Naive thymus-derived CD4-positive, alpha-beta T cell (primary cell): ENCODE results near the gene PAX6. TPM values are rescaled to one million over a fixed set of nuclear protein-coding genes. Genes with fewer than 3 reads are reported as not detected.

Experiments
- ATAC-seq: fragments of 150-1000 bp; cut with Tn5 transposase; 2 replicates; pipeline ENCODE4 v1.10.0; 2021; ENCODE audit warnings: mild to moderate bottlenecking, moderate library complexity
- CTCF ChIA-PET: fragments of 350-600 bp; sonication (Branson Sonifier 250); formaldehyde crosslinking; loops from one replicate; lab custom pipeline; 2021; ENCODE audit warnings: antibody characterized with exemption; lab: Charles Lee
- POLR2A ChIA-PET: fragments of 350-600 bp; sonication (Branson Sonifier 250); formaldehyde crosslinking; loops from one replicate; lab custom pipeline; 2021; ENCODE audit warnings: antibody characterized with exemption, inconsistent platforms; lab: Charles Lee
- DNase-seq, 9 donors: peaks; one replicate each; pipeline versions ENCODE4 v3.0.0 to v3.0.0-alpha.2; 2020 to 2022; ENCODE audit warnings: mixed read lengths in 1 of 9
- H3K27ac ChIP-seq: one replicate; pipeline ENCODE4 v1.7.0; 2013; ENCODE audit warnings: mild to moderate bottlenecking, low read depth, low read length, moderate library complexity
- H3K27me3 ChIP-seq, 2 donors: one replicate each; pipeline ENCODE4 v1.7.0; 2013; ENCODE audit warnings: low read length in 2 of 2, mild to moderate bottlenecking in 2 of 2, moderate library complexity in 2 of 2; ENCODE audit not compliant: control insufficient read depth in 2 of 2, insufficient read depth in 2 of 2
- H3K36me3 ChIP-seq, 3 experiments: 1 replicate in 2 of 3; 2 replicates in 1 of 3; pipeline ENCODE4 v1.7.0; 2013; ENCODE audit warnings: low read length in 3 of 3, mild to moderate bottlenecking in 3 of 3, moderate library complexity in 1 of 3; ENCODE audit not compliant: insufficient read depth in 3 of 3, control insufficient read depth in 2 of 3
- H3K4me1 ChIP-seq, 2 donors: one replicate each; pipeline ENCODE4 v1.7.0; 2013; ENCODE audit warnings: low read length in 2 of 2, mild to moderate bottlenecking in 2 of 2, moderate library complexity in 1 of 2; ENCODE audit not compliant: control insufficient read depth in 2 of 2, insufficient read depth in 2 of 2
- H3K4me3 ChIP-seq: 2 replicates; pipeline ENCODE4 v1.7.0; 2013; ENCODE audit warnings: mild to moderate bottlenecking, low read length
- H3K9me3 ChIP-seq, 3 experiments: 1 replicate in 2 of 3; 2 replicates in 1 of 3; pipeline ENCODE4 v1.7.0; 2013; ENCODE audit warnings: low read length in 3 of 3; ENCODE audit not compliant: control insufficient read depth in 2 of 3
- H3K27ac Mint-ChIP-seq, 9 donors: one replicate each; pipeline ENCODE4 v1.8.0; 2020 to 2022; ENCODE audit warnings: mixed read lengths in 9 of 9, mild to moderate bottlenecking in 8 of 9, moderate library complexity in 5 of 9, inconsistent platforms in 2 of 9
- H3K27me3 Mint-ChIP-seq, 5 donors: one replicate each; pipeline ENCODE4 v1.8.0; 2021 to 2022; ENCODE audit warnings: mixed read lengths in 5 of 5, mild to moderate bottlenecking in 1 of 5
- H3K36me3 Mint-ChIP-seq, 5 donors: one replicate each; pipeline ENCODE4 v1.8.0; 2020 to 2022; ENCODE audit warnings: mixed read lengths in 5 of 5, mild to moderate bottlenecking in 3 of 5, inconsistent platforms in 1 of 5
- H3K4me1 Mint-ChIP-seq, 7 donors: one replicate each; pipeline ENCODE4 v1.8.0; 2020 to 2022; ENCODE audit warnings: mixed read lengths in 7 of 7, mild to moderate bottlenecking in 3 of 7, inconsistent platforms in 1 of 7
- H3K4me3 Mint-ChIP-seq, 10 donors: one replicate each; pipeline ENCODE4 v1.8.0; 2020 to 2022; ENCODE audit warnings: mild to moderate bottlenecking in 10 of 10, mixed read lengths in 10 of 10, moderate library complexity in 6 of 10, inconsistent platforms in 2 of 10
- H3K9me3 Mint-ChIP-seq, 11 donors: one replicate each; pipeline ENCODE4 v1.8.0; 2020 to 2022; ENCODE audit warnings: mixed read lengths in 11 of 11, mild to moderate bottlenecking in 4 of 11, inconsistent platforms in 1 of 11, moderate library complexity in 1 of 11
- intact Hi-C, 2 donors: fragments of 100-400 bp; cut with micrococcal nuclease; formaldehyde crosslinking; loops; one replicate each; pipeline ENCODE4 v1.15.1; 2023
- polyA plus RNA-seq, 2 donors: library from polyadenylated mRNA; unstranded; fragments of 300-500 nt; fragmentation: Illumina TruSeq; gene quantifications; one replicate each; pipeline ENCODE4 v1.2.3, GENCODE V29; 2021
- total RNA-seq, 6 experiments: library from RNA in 5 of 6; stranded (reverse) in 5 of 6; gene quantifications; 1 replicate in 5 of 6; 2 replicates in 1 of 6; pipeline ENCODE4 v1.2.3 and lab custom pipeline; 2021 to 2026

The PAX6 gene
- total and polyA plus RNA-seq, 7 experiments from 2014 or later, result not detected

GRCh38 chr11:31788085-31788484 lies 23.0 kb downstream of the PAX6 start:
- no peak overlapping the region for H3K27ac ChIP-seq

DNA sequence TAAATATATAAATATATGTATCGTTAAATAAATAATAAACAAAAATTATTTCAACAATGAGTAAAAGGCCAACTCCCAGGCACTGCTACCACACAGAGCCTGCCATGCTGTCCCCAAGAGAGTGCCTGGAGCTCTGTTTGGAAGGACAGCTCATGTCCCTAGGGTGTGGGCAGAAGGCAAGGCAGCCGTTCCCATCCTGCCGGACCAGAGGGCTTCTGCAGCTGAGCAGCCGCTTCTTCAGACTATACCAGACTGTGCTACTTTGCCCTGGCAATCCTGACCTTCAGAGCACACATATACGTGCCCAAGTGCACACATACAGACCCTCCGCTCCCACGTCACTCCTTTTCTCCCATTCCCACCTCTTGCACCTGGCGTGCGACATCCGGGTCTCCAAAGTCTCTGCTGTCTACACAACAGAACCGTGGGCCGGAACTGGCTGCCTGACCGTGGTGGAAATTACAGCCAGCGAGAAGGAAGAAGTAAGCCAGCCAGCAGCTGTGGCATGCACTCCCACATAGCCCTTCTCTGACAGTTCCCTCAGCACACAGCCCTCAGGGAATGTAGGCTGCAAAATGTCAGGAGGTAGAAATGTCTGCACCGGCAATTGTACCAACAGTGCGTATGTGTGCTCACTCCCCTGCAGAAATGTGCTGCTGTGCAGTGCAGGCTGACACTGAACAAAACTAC lies 24.0 kb downstream of the PAX6 start:
- H3K27me3 ChIP-seq, result no peaks in the 10 kb centered on the region
- ATAC-seq (no peak), DNase-seq (no peak)
- H3K9me3 ChIP-seq, result no peaks in the 10 kb centered on the region
- no peak overlapping the region for H3K4me3 ChIP-seq
- H3K4me1 Mint-ChIP-seq, result no peaks in the 10 kb centered on the region
- no peak overlapping the region for H3K4me3 Mint-ChIP-seq
- no peak overlapping the region for H3K27ac ChIP-seq
- peaks cover 3 to 12% (median 4%) of the 10 kb centered on the region in 5 donors for H3K27me3 Mint-ChIP-seq
- no peaks in the 10 kb centered on the region for H3K36me3 ChIP-seq
- no peaks in the 10 kb centered on the region for H3K9me3 Mint-ChIP-seq
- intact Hi-C loops, result no loop called here
- POLR2A ChIA-PET, result no interaction called here
- CTCF ChIA-PET, result no interaction called here
- H3K4me1 ChIP-seq, result no peaks in the 10 kb centered on the region
- H3K36me3 Mint-ChIP-seq, result peaks cover 0 to 37% (median 4%) of the 10 kb centered on the region in 5 donors
- peak overlapping the region in 1 of 9 donors; percentile 43 for H3K27ac Mint-ChIP-seq

More at GRCh38 chr11:31788085-31788484, 23.0 kb downstream of the PAX6 start:
- Histone ChIP-seq H3K36me3 (no peaks in the 10 kb centered on the region), H3K4me3 (no peak overlapping the region), H3K9me3 (no peaks in the 10 kb centered on the region), H3K27me3 (no peaks in the 10 kb centered on the region), H3K4me1 (no peaks in the 10 kb centered on the region)
- ChIA-PET CTCF (no interaction called here), POLR2A (no interaction called here)
- Mint-ChIP-seq H3K4me3 (no peak overlapping the region), H3K4me1 (no peaks in the 10 kb centered on the region), H3K27me3 (peaks cover 8 to 22% (median 12%) of the 10 kb centered on the region in 5 donors), H3K9me3 (no peaks in the 10 kb centered on the region), H3K27ac (no peak overlapping the region), H3K36me3 (peaks cover 0 to 29% (median 0%) of the 10 kb centered on the region in 5 donors)
- intact Hi-C loops, result no loop called here
- DNase-seq (no peak), ATAC-seq (no peak)

DNA sequence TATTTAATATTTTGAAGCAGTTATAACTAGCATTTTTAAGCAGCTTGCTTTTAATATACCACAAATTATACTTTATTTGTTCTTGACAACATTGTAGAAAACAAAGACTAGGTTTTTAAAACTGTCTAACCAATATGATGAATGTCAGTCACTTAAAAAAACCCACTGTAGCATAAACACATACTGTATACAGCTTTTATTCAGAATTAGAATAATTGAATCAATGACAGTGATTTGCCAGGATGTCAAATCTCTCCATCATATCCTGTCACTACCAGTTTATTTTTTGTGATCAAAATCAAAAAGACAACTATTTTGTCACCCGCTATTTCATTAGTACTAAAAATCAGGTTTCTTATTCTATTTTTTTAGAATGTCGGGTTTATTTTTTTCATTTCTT lies 26.5 kb downstream of the PAX6 start:
- ChIA-PET CTCF (no interaction called here), POLR2A (no interaction called here)
- no peak overlapping the region for H3K4me3 Mint-ChIP-seq
- H3K4me1 Mint-ChIP-seq, result no peaks in the 10 kb centered on the region
- intact Hi-C loops, result no loop called here
- Histone ChIP-seq H3K27me3 (no peaks in the 10 kb centered on the region), H3K36me3 (no peaks in the 10 kb centered on the region), H3K4me3 (no peak overlapping the region), H3K27ac (no peak overlapping the region), H3K4me1 (no peaks in the 10 kb centered on the region), H3K9me3 (no peaks in the 10 kb centered on the region)
- H3K27me3 Mint-ChIP-seq, result no peaks in the 10 kb centered on the region
- no peak for DNase-seq
- peaks cover 0 to 43% (median 15%) of the 10 kb centered on the region in 5 donors for H3K36me3 Mint-ChIP-seq
- H3K9me3 Mint-ChIP-seq, result no peaks in the 10 kb centered on the region
- no peak overlapping the region for H3K27ac Mint-ChIP-seq
- ATAC-seq, result no peak

- Mint-ChIP-seq H3K27ac (no peak overlapping the region), H3K36me3 (peaks cover 0 to 47% (median 21%) of the 10 kb centered on the region in 5 donors), H3K4me1 (no peaks in the 10 kb centered on the region), H3K9me3 (no peaks in the 10 kb centered on the region), H3K27me3 (no peaks in the 10 kb centered on the region), H3K4me3 (no peak overlapping the region)
- CTCF ChIA-PET, result no interaction called here
- intact Hi-C loops, result no loop called here
- POLR2A ChIA-PET, result no interaction called here
- no peak overlapping the region for H3K4me3 ChIP-seq
- no peaks in the 10 kb centered on the region for H3K4me1 ChIP-seq
- H3K27ac ChIP-seq, result no peak overlapping the region
- H3K36me3 ChIP-seq, result no peaks in the 10 kb centered on the region
- no peaks in the 10 kb centered on the region for H3K9me3 ChIP-seq
- ATAC-seq (no peak), DNase-seq (no peak)
- no peaks in the 10 kb centered on the region for H3K27me3 ChIP-seq
Measured at GRCh38 chr11:31783252-31783651, 27.9 kb downstream of the PAX6 start.

GRCh38 chr11:31782257-31782656 lies 28.9 kb downstream of the PAX6 start:
- H3K4me3 Mint-ChIP-seq, result no peak overlapping the region
- no peaks in the 10 kb centered on the region for H3K4me1 Mint-ChIP-seq
- Histone ChIP-seq H3K4me1 (no peaks in the 10 kb centered on the region), H3K27ac (no peak overlapping the region), H3K36me3 (no peaks in the 10 kb centered on the region), H3K9me3 (no peaks in the 10 kb centered on the region), H3K27me3 (no peaks in the 10 kb centered on the region), H3K4me3 (no peak overlapping the region)
- H3K36me3 Mint-ChIP-seq, result peaks cover 0 to 49% (median 25%) of the 10 kb centered on the region in 5 donors
- no peaks in the 10 kb centered on the region for H3K27me3 Mint-ChIP-seq
- ATAC-seq (no peak), DNase-seq (no peak)
- POLR2A ChIA-PET, result no interaction called here
- H3K27ac Mint-ChIP-seq, result no peak overlapping the region
- CTCF ChIA-PET, result no interaction called here
- intact Hi-C loops, result no loop called here
- H3K9me3 Mint-ChIP-seq, result no peaks in the 10 kb centered on the region

- Histone ChIP-seq H3K4me3 (no peak overlapping the region), H3K4me1 (no peaks in the 10 kb centered on the region), H3K27ac (no peak overlapping the region), H3K9me3 (no peaks in the 10 kb centered on the region), H3K36me3 (no peaks in the 10 kb centered on the region), H3K27me3 (no peaks in the 10 kb centered on the region)
- H3K4me3 Mint-ChIP-seq, result no peak overlapping the region
- H3K4me1 Mint-ChIP-seq, result no peaks in the 10 kb centered on the region
- no peak for DNase-seq
- no peaks in the 10 kb centered on the region for H3K27me3 Mint-ChIP-seq
- no peak overlapping the region for H3K27ac Mint-ChIP-seq
- POLR2A ChIA-PET, result no interaction called here
- intact Hi-C loops, result no loop called here
- H3K36me3 Mint-ChIP-seq, result peaks cover 0 to 41% (median 25%) of the 10 kb centered on the region in 5 donors
- no peak for ATAC-seq
- H3K9me3 Mint-ChIP-seq, result no peaks in the 10 kb centered on the region
- CTCF ChIA-PET, result no interaction called here
Measured at GRCh38 chr11:31780480-31780971, 30.6 kb downstream of the PAX6 start.

DNA sequence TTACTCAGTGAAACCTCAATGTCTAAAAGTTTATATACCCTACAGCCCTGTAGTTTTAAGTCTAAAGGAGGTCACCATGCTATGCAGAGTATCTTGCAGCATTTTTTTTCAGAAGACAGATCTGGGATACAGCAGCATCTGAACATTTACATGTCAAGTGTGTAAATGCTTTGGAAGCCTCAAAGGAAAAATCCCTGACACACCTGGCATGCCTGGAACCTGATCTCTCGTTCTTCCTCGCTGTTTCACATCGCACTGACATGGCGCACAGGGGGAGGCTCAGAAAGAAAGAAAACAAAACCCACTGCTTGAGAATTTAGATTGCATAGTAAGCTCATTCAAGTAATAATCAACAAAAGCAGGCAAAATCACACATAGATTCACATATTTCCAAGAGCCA lies 31.0 kb downstream of the PAX6 start:
- Histone ChIP-seq H3K9me3 (no peaks in the 10 kb centered on the region), H3K4me3 (no peak overlapping the region), H3K27me3 (no peaks in the 10 kb centered on the region), H3K36me3 (no peaks in the 10 kb centered on the region), H3K4me1 (no peaks in the 10 kb centered on the region), H3K27ac (no peak overlapping the region)
- peaks cover 0 to 41% (median 28%) of the 10 kb centered on the region in 5 donors for H3K36me3 Mint-ChIP-seq
- H3K27me3 Mint-ChIP-seq, result no peaks in the 10 kb centered on the region
- no peak overlapping the region for H3K4me3 Mint-ChIP-seq
- ChIA-PET CTCF (no interaction called here), POLR2A (no interaction called here)
- no peaks in the 10 kb centered on the region for H3K9me3 Mint-ChIP-seq
- H3K4me1 Mint-ChIP-seq, result peaks cover 0 to 2% (median 0%) of the 10 kb centered on the region in 7 donors
- ATAC-seq (no peak), DNase-seq (no peak)
- intact Hi-C loops, result no loop called here
- no peak overlapping the region for H3K27ac Mint-ChIP-seq
